Measurements from ENCODE around the gene RUNX2. TPM values are rescaled to one million over a fixed set of nuclear protein-coding genes. Genes with fewer than 3 reads are reported as not detected.

Gene RUNX2
- polyA plus RNA-seq, 1 donor (not counting 4 experiments of a cell fraction or from before 2014, with no cell fraction given) = 1.4 TPM

DNA sequence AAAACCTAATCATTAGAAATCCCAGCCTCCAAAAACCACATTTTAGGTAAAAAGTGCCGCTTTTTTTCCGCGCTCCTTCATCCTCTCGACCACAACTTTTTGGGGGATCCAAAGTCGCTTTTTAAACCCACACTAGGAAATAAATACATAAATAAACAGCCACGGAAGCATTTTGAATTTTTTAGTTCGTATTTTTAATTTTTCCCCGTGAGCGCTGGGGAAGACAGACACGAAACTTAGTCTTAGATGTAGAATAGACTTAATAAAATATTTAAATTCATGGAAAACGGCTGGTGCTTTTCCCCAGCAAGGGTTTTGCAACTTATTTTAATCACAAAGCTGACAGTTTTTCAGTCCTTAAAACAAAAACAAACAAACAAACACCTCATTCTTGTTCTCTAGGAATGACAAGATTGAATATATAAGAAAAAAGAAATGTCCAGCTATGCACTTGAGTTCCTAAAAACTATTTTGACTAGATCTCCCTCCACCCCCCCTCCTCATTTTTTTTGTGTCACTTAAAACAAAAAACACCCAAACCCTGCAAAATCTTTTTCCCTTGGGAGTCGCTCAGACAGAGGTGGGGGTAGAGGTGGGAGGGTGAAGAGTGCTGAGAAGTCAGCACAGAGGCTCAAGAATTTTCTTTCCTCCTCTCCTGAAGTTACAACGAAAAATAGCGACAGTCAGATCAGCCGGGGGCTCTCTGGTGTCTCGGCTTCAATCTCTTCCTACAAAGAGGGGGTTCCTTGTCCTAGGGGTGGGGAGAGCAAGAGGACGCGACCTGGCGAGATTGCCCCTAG lies 93.0 kb downstream of the RUNX2 start:
- H3K36me3 ChIP-seq (ENCODE audit: control insufficient read depth in 2 of 2, extremely low read depth in 1 of 2, insufficient read depth in 2 of 2, low read length in 2 of 2) = no peaks in the 10 kb centered on the region
- peak overlapping the region; percentile 98 for H3K4me2 ChIP-seq (ENCODE audit: control insufficient read depth, extremely low read depth, insufficient read depth, low read depth, low read length)
- H3K27ac ChIP-seq (ENCODE audit: control insufficient read depth, insufficient read depth, low read length) = peak overlapping the region; percentile 56
- H3K9me1 ChIP-seq (ENCODE audit: control insufficient read depth, extremely low read depth, insufficient read depth, low read length) = no peaks in the 10 kb centered on the region
- H4K20me1 ChIP-seq (ENCODE audit: control insufficient read depth, extremely low read depth, insufficient read depth, low read length) = no peaks in the 10 kb centered on the region
- H3K9me3 ChIP-seq (ENCODE audit: control insufficient read depth, low read depth, low read length) = no peaks in the 10 kb centered on the region
- peaks cover 9% of the 10 kb centered on the region for H3K27me3 ChIP-seq (ENCODE audit: control insufficient read depth, extremely low read depth, insufficient read depth, low read length)
- peak overlapping the region; percentile 91 for H2AFZ ChIP-seq (ENCODE audit: control insufficient read depth, low read length)
- DNase-seq (ENCODE audit: low read depth, low spot score) = no peak
- H3K4me1 ChIP-seq (ENCODE audit: control insufficient read depth, extremely low read depth, insufficient read depth, low read length) = peaks cover 21% of the 10 kb centered on the region
- peak overlapping the region; percentile 73 to 90 (median 85) for H3K4me3 ChIP-seq (ENCODE audit: control insufficient read depth in 2 of 3, extremely low read depth in 1 of 3, insufficient read depth in 2 of 3, low read depth in 1 of 3, low read length in 3 of 3)
- peak overlapping the region; percentile 81 for H3K9ac ChIP-seq (ENCODE audit: control insufficient read depth, extremely low read depth, insufficient read depth, low read length)
- dilution Hi-C loops (cut with MboI; ENCODE audit: extremely low pct_ligation_motif_present, low sequenced_read_pairs) = no loop called here
- TF ChIP-seq, protein P1, sequence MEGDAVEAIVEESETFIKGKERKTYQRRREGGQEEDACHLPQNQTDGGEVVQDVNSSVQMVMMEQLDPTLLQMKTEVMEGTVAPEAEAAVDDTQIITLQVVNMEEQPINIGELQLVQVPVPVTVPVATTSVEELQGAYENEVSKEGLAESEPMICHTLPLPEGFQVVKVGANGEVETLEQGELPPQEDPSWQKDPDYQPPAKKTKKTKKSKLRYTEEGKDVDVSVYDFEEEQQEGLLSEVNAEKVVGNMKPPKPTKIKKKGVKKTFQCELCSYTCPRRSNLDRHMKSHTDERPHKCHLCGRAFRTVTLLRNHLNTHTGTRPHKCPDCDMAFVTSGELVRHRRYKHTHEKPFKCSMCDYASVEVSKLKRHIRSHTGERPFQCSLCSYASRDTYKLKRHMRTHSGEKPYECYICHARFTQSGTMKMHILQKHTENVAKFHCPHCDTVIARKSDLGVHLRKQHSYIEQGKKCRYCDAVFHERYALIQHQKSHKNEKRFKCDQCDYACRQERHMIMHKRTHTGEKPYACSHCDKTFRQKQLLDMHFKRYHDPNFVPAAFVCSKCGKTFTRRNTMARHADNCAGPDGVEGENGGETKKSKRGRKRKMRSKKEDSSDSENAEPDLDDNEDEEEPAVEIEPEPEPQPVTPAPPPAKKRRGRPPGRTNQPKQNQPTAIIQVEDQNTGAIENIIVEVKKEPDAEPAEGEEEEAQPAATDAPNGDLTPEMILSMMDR (optimal IDR thresholded peaks at IDR 0.05 in 1 of 3, IDR thresholded peaks at IDR 0.05 in 1 of 3, conservative IDR thresholded peaks at IDR 0.05 in 1 of 3; ENCODE audit: extremely low read depth in 1 of 3, insufficient read depth in 2 of 3, low read length in 3 of 3) = no peak
- no peak for TF ChIP-seq EZH2 (IDR thresholded peaks at IDR 0.05; ENCODE audit: low read length)
- no peaks in the 10 kb centered on the region for H3K79me2 ChIP-seq (ENCODE audit: control insufficient read depth, insufficient read depth, low read length)
- no peak for FAIRE-seq

DNA sequence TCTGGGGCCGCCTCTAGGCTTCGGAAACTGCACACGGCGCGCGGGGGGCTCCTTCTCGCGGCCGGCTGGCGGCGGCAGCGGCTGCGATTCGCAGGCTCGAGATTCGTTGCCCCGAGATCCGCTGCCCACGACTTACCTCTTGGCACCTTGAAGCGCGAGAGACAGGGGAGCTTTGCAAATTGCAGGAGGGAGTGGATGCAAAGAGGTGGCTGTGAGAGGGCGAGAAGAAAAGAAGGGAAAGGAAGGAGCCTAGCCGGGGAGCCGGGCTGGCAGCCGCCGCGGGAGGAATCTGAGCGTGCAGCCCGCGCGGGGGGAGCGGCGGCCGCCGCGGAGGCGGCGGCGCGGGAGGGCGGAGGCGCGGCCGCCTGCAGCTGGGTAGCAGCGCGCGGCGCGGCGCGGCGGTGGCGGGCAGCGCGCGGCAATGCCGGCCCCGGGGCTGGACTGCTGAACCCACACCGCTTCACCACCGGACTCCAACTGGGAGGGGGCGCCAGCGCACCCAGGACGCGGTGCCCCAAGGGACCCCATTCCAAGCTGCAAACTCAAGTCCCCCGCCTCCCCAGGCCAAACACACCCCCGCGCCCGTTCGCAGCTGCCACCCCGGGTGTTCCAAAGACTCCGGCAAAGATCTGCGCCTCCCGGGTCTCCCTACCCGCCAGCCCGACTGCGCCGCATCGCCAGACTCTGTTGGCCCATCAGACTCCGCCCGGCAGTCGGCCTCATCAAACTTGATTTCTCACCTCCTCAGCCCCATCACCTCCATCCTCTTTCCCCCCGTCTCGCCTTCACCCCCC lies 93.8 kb downstream of the RUNX2 start:
- H4K20me1 ChIP-seq (ENCODE audit: control insufficient read depth, extremely low read depth, insufficient read depth, low read length) = no peaks in the 10 kb centered on the region
- H3K9me3 ChIP-seq (ENCODE audit: control insufficient read depth, low read depth, low read length) = no peaks in the 10 kb centered on the region
- peaks cover 9% of the 10 kb centered on the region for H3K27me3 ChIP-seq (ENCODE audit: control insufficient read depth, extremely low read depth, insufficient read depth, low read length)
- dilution Hi-C loops (cut with MboI; ENCODE audit: extremely low pct_ligation_motif_present, low sequenced_read_pairs) = no loop called here
- no peaks in the 10 kb centered on the region for H3K79me2 ChIP-seq (ENCODE audit: control insufficient read depth, insufficient read depth, low read length)
- peak overlapping the region; percentile 91 for H2AFZ ChIP-seq (ENCODE audit: control insufficient read depth, low read length)
- DNase-seq (ENCODE audit: low read depth, low spot score) (no peak), FAIRE-seq (no peak)
- H3K9ac ChIP-seq (ENCODE audit: control insufficient read depth, extremely low read depth, insufficient read depth, low read length) = peak overlapping the region; percentile 81
- H3K4me2 ChIP-seq (ENCODE audit: control insufficient read depth, extremely low read depth, insufficient read depth, low read depth, low read length) = peak overlapping the region; percentile 98
- H3K9me1 ChIP-seq (ENCODE audit: control insufficient read depth, extremely low read depth, insufficient read depth, low read length) = no peaks in the 10 kb centered on the region
- peak overlapping the region; percentile 73 to 90 (median 85) for H3K4me3 ChIP-seq (ENCODE audit: control insufficient read depth in 2 of 3, extremely low read depth in 1 of 3, insufficient read depth in 2 of 3, low read depth in 1 of 3, low read length in 3 of 3)
- no peak for TF ChIP-seq EZH2 (IDR thresholded peaks at IDR 0.05; ENCODE audit: low read length)
- TF ChIP-seq, protein P1 (optimal IDR thresholded peaks at IDR 0.05 in 1 of 3, IDR thresholded peaks at IDR 0.05 in 1 of 3, conservative IDR thresholded peaks at IDR 0.05 in 1 of 3; ENCODE audit: extremely low read depth in 1 of 3, insufficient read depth in 2 of 3, low read length in 3 of 3) = peak in 2 of 3 experiments; percentile 34 to 63
- H3K4me1 ChIP-seq (ENCODE audit: control insufficient read depth, extremely low read depth, insufficient read depth, low read length) = peaks cover 21% of the 10 kb centered on the region
- no peaks in the 10 kb centered on the region for H3K36me3 ChIP-seq (ENCODE audit: control insufficient read depth in 2 of 2, extremely low read depth in 1 of 2, insufficient read depth in 2 of 2, low read length in 2 of 2)
- peak overlapping the region; percentile 56 for H3K27ac ChIP-seq (ENCODE audit: control insufficient read depth, insufficient read depth, low read length)
